OCI-LY3 (cell line): ENCODE measurements around the gene ZNF79.

ENCODE experiments used
- EZH2phosphoT487 ChIP-seq: fragments of 200-600 bp; shearing (Covaris generic); IDR thresholded peaks from 2 replicates; pipeline ENCODE4 v1.6.1; 2018; ENCODE audit warnings: antibody characterized with exemption, mixed run types, low read depth
- TF ChIP-seq, protein P1 (sequence below): fragments of 200-600, 300-600 bp; sonication (generic); IDR thresholded peaks from 2 replicates; pipeline ENCODE4 v1.5.1; 2014; ENCODE audit warnings: antibody characterized with exemption, low read length, low read depth

DNA sequence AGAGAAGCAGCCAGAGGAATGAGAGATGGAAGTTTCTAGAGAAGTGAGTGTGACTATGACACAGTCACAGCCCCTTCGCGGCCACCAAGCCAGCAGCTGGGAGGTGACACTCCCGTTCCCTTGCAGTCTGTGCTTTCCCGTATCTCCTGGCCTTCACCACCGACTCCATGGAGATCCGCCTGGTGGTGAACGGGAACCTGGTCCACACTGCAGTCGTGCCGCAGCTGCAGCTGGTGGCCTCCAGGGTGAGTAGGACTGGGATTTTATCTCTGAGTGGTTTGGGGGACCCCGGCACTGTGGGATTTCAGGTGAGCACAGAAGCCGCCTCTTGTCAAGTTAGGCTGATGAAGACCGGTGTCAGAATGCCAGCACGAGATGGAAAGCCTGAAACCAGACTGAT is 39.3 kb upstream of the ZNF79 start:
- TF ChIP-seq EZH2phosphoT487 = no peak
- TF ChIP-seq, protein P1, sequence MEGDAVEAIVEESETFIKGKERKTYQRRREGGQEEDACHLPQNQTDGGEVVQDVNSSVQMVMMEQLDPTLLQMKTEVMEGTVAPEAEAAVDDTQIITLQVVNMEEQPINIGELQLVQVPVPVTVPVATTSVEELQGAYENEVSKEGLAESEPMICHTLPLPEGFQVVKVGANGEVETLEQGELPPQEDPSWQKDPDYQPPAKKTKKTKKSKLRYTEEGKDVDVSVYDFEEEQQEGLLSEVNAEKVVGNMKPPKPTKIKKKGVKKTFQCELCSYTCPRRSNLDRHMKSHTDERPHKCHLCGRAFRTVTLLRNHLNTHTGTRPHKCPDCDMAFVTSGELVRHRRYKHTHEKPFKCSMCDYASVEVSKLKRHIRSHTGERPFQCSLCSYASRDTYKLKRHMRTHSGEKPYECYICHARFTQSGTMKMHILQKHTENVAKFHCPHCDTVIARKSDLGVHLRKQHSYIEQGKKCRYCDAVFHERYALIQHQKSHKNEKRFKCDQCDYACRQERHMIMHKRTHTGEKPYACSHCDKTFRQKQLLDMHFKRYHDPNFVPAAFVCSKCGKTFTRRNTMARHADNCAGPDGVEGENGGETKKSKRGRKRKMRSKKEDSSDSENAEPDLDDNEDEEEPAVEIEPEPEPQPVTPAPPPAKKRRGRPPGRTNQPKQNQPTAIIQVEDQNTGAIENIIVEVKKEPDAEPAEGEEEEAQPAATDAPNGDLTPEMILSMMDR = no peak
